Activated CD8-positive, alpha-beta memory T cell treated with anti-CD3 and anti-CD28 coated beads, Interleukin-2, amount 50 U/mL, for 1 hour (primary cell): ENCODE data around the gene TEDC1.

Source experiments
- DNase-seq: peaks from one replicate; pipeline ENCODE4 v3.0.0-alpha.2; 2020; ENCODE audit errors: extremely low read depth

The TEDC1 gene

DNA sequence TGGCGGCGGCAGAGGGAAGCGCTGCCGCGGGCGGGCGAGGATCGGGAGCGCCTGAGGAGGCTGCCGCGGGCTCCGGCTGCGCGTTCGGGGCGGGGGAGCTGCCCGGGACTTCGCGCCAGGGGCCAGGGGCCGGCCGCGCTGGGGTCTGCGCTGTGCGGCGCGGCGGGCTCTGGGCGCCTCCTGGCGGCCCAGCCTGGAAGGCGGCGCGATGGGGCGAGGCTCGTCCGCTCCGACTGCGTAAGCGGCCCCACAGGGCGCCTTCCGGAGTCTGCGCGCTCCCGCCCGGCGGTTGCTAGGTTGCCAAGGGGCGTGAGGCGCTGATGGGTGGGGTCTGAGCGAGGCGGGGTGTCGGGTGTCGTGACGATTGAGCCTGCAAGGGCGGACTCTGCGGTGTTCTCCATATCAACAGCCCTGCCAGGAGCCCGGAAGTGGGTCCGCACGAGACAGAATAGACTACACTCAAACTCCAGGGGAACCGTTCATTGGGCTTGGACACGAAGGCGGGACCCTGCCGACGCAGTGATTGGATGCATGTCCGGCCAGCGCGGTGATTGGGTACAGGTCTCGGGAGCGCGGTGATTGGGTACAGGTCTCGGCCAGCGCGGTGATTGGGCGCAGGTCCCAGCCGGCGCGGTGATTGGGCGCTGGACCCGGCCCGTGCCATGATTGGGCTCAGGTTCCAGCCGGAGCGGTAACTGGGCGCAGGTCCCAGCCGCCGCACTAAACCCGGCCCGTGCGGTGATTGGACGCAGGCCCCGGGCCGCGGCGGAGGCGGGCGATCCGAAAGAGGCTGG lies at the start of gene TEDC1:
TEDC1 (plus strand) TSS at position 675 of the 794 bp plus-strand sequence. CDS start 130 bp downstream, outside the sequence.
- DNase-seq: peak; percentile 99

- DNase-seq: no peak
Observed at GRCh38 chr14:105442125-105442524, 48.9 kb upstream of the TEDC1 start.

GRCh38 chr14:105442834-105443233 lies 48.2 kb upstream of the TEDC1 start:
- DNase-seq: no peak

GRCh38 chr14:105444859-105445258 lies 46.2 kb upstream of the TEDC1 start:
- DNase-seq: no peak

DNA sequence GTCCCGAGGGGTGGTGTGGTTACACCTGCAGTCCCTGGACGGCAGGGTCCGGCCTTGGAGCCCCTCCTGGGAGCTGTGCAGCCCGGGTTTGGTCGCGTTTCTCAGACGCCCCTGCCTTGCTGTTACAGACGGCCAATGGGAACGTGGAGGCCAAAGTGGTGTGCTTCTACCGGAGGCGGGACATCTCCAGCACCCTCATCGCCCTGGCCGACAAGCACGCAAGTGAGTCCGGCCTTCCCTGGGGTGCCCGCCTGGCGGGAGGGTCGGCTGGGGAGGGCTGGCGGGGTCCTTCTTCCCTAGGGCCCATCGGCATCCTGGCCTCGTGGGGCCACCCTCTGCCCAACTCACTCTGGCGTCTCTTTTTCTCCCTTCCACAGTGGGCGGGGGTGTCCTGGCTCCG lies 45.8 kb upstream of the TEDC1 start:
- DNase-seq: no peak

- DNase-seq: no peak
Observed at GRCh38 chr14:105445901-105446845, 44.9 kb upstream of the TEDC1 start.

DNA sequence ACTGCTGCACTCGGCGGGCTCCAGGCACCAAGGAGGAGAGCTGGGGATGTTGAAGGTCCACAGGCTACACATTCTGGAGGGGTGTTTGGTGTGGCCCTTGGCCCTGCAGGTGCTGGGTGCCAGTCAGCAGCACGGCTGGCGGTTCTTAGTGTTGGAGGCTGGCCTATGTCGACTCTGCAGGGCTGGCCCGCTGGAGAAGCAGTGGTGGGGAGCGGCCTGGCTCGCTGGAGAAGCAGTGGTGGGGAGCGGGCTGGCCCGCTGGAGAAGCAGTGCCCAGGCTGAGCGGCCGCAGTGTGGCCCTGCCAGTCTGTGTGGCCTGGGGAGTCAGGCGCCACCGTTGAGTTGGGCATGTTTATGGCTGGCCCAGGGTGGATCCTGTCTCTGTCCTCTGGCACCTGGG lies 44.1 kb upstream of the TEDC1 start:
- DNase-seq: no peak

GRCh38 chr14:105447651-105448640 lies 43.1 kb upstream of the TEDC1 start:
- no peak for DNase-seq

DNA sequence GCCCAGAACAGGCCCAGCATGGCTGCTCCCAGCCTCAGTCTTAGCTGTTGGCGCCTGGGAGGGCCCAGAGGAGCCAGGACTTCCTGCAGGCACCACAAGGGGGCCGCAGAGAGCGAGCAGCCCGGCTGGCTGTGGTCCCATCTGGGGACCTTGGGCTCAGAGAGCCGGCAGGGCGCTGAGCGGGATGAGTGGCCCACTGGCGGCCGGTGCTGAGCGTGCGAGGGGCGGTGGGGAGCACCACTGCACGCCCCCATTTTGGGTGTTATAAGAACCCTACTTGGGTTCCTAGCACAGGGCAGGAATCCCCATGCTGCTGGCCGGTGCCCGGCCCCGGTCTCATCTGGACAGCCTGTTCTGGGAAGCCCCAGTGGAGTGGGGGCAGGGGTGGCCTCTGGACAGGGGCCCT lies 42.3 kb upstream of the TEDC1 start:
- DNase-seq: peak; percentile 20

DNA sequence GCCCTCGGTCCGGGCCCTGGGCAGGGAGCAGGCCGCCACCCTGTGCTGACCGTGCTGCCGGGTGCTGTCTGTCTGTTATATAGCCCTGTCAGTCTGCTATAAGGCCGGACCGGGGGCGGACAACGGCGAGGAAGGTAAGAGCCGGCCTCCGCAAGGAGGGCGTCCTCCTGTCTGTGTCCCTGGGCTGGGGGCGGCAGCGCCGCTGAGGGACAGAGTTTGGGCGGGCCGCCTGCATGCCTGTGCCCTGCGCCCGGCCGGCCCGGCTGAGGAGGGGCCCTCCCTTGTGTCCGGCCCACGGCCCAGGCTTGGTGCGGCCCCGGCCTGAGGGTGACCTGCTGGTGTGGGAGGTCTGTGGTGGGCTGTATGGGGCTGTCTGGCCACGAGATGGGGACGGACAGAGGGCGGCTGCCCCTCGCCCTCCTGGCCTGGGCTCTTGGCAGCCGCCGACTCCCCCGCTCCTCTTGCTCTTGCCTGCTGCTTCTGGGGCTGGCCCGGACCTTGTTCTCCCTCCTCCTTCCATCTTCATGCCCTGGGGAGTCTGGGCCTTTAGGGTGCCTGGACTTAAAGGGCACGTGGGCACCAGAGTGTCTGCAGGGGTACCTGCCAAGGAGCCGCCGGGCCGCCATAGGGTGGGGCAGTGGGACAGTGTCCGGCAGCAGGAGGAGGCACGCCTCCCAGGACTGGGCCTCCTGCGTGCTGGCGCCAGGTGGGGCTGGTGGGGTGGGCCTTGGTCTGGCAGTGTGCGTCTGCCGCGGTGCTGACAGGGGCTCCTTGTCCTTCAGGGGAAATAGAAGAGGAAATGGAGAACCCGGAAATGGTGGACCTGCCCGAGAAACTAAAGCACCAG lies 41.5 kb upstream of the TEDC1 start:
- DNase-seq: no peak

DNA sequence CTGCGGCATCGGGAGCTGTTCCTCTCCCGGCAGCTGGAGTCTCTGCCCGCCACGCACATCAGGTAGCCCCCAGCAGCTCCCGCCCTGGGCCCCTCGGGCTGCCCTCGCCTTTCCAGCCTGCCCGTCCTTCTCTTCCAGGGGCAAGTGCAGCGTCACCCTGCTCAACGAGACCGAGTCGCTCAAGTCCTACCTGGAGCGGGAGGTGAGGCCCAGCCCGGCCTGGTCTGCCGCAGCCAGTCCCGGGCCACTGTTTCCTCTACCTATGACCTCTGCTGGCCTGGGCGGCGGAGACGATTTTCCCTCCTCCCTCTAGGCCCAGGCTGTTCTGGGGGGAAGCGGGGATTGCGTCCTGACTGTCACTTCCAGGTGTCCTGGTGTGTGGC lies 40.9 kb upstream of the TEDC1 start:
- DNase-seq: no peak

DNA sequence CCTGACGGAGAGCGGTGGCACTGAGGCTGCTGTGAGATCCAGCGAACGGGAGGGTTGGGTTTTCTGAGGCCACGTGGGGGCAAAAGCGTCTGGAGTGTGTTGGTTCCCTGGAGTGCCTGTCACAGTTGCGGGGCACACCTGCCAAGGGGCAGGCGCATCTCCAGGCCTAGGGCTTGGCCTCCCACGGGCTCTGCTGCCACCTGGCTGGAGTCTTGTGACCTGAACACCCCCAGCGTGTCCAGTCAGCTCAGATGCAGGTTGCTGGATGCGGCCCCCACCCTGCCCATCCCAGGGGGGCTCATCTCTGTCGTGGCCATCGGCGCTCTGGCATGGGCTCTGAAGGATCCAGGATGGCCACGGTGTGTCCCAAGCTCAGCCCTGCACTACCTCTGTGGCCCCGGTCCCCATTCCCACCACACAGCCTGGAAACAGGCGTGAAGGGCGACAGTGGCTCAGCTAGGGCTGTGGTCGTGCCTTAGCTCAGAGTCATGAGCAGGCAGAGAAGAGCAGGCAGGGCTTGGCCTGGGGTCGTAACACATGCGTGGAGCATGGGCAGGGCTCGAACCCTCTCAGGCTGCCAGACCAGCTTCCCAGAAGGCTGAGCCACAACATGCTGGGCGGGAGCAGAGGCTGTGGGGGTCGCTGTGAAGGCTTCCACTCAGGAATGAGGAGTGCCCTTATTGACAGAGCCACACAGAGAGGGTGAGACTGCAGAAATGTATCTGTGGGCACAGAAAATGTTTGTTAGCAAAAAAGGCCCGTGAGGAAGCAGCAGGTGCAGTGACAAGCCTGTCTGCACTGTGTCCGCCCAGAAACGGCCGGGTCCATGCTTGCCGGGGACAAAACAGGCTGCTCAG lies 40.0 kb upstream of the TEDC1 start:
- DNase-seq: no peak

DNA sequence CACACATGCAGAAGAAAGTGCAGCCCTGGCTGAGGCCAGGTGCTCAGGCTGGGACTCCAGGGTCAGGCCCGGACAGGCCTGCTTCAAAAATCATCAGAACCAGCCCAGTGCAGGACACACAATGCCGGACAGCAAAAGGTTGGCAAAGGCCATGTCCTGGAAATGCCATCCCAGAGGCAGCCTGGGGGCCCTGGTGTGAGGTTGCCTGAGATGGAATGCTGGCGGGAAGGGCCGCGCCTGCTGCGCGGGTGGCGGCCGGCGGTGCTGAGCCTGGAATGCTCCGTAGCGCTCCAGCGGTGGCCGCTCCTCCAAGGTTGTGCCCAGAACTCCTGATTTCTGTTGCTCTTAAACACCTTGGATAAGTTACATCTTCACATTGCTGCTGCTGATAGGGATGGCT lies 38.1 kb upstream of the TEDC1 start:
- no peak for DNase-seq

GRCh38 chr14:105453847-105454246 lies 37.2 kb upstream of the TEDC1 start:
- no peak for DNase-seq

- DNase-seq: no peak
Observed at GRCh38 chr14:105455086-105455640, 35.9 kb upstream of the TEDC1 start.

DNA sequence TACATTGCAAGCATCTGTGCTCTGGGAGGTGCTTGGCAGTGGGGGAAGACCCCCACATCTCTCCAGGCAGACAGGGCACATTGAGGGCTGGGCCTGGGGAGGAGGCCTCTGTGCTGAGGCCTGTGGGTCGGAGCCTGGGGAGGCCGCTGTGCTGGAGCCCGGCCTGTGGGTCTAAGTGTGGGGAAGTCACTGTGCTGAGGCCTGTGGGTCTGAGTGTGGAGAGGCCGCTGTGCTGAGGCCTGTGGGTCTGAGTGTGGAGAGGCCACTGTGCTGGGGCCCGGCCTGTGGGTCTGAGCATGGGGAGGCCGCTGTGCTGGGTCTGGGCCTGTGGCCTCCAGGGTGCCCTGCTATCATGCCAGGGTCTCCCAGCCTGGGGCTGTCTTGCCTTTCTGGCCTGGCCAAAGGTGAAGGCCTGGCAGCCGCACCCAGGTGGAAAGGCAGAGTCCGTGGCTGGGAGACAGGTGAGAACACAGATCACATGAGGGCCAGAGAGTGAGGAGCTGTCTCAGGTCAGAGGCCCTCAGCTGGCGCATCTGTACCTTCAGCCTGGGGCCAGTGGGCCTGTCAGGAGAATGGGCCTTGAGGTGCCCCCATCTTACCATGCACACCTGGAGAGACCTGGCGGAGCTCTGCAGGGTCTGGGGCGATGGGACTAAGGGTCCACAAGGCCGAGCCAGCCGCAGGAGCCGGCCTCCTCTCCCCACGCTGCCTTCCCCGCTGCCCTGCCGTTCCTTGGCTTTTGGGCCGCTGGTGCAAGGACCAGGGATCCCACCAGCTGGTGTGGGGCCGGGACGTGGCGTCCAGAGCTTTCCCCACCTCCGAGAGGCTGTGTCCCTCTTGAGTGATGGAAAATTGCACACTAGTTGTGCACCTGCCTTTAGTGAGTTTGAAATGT lies 35.0 kb upstream of the TEDC1 start:
- no peak for DNase-seq

- DNase-seq: no peak
Observed at GRCh38 chr14:105456736-105457617, 34.1 kb upstream of the TEDC1 start.
